ENCODE results near the gene AGER.

The AGER gene

DNA sequence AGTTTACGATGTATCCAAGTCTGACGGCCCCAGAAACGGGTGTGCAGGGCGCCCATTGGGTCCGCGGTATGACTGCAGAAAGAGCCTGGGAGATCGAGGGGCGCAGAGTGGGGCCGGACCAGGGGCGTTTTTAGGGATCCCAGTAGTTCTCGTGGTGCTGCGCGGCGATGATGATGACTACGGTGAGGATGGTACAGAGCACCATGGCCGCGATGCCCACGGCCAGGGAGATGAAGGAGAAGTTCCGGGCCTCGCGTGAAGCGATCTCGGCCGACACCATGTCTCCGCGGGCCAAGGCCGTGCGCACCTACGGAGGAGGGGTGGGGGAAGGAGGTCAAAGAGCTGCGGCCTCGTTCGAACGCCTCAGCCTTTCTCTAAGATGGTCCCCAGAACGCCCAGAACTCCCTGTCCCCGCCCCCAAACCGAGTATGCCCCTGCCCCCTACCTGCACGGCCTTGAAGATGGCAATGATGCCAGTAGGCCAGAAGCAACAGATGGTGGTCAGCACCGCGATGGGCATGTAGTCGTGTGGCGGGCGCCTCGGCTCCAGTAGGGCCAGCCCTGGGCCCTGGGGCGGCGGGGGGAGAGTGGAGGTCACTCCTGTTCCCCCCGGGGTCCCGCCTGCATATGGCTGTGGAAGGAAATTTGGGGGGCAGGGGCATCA lies 34.8 kb downstream of the AGER start:
- no peak overlapping the region for H3K27ac ChIP-seq (ENCODE audit: low read depth, low read length)
- H3K36me3 ChIP-seq (ENCODE audit: low read length), result no peaks in the 10 kb centered on the region
- H3K4me3 ChIP-seq (ENCODE audit: insufficient read depth, low read length, poor library complexity, severe bottlenecking), result no peak overlapping the region
- H3K4me2 ChIP-seq (ENCODE audit: low read depth, low read length, poor library complexity, severe bottlenecking), result no peak overlapping the region
- no peaks in the 10 kb centered on the region for H3K9me2 ChIP-seq (replicated peaks; ENCODE audit: insufficient read depth, low read length)
- no peaks in the 10 kb centered on the region for H3K9me3 ChIP-seq (ENCODE audit: insufficient read depth, low read length)
- H2AFZ ChIP-seq (ENCODE audit: low read depth, low read length, severe bottlenecking), result no peak overlapping the region
- no peaks in the 10 kb centered on the region for H3K27me3 ChIP-seq (ENCODE audit: low read length)
- H3K9ac ChIP-seq (ENCODE audit: low read length), result no peak overlapping the region
- H3F3A ChIP-seq (ENCODE audit: insufficient read depth), result peaks cover 8% of the 10 kb centered on the region; the same call in 1 of the 2 replicates
- TF ChIP-seq EZH2phosphoT487 (conservative IDR thresholded peaks at IDR 0.05; ENCODE audit: low read length), result no peak
- TF ChIP-seq, protein P1, sequence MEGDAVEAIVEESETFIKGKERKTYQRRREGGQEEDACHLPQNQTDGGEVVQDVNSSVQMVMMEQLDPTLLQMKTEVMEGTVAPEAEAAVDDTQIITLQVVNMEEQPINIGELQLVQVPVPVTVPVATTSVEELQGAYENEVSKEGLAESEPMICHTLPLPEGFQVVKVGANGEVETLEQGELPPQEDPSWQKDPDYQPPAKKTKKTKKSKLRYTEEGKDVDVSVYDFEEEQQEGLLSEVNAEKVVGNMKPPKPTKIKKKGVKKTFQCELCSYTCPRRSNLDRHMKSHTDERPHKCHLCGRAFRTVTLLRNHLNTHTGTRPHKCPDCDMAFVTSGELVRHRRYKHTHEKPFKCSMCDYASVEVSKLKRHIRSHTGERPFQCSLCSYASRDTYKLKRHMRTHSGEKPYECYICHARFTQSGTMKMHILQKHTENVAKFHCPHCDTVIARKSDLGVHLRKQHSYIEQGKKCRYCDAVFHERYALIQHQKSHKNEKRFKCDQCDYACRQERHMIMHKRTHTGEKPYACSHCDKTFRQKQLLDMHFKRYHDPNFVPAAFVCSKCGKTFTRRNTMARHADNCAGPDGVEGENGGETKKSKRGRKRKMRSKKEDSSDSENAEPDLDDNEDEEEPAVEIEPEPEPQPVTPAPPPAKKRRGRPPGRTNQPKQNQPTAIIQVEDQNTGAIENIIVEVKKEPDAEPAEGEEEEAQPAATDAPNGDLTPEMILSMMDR (IDR thresholded peaks at IDR 0.05; ENCODE audit: insufficient read depth, low read length, poor library complexity, severe bottlenecking), result no peak
- H4K20me1 ChIP-seq (ENCODE audit: low read depth, low read length), result no peaks in the 10 kb centered on the region
- no peaks in the 10 kb centered on the region for H3K79me2 ChIP-seq (ENCODE audit: insufficient read depth, low read length)

DNA sequence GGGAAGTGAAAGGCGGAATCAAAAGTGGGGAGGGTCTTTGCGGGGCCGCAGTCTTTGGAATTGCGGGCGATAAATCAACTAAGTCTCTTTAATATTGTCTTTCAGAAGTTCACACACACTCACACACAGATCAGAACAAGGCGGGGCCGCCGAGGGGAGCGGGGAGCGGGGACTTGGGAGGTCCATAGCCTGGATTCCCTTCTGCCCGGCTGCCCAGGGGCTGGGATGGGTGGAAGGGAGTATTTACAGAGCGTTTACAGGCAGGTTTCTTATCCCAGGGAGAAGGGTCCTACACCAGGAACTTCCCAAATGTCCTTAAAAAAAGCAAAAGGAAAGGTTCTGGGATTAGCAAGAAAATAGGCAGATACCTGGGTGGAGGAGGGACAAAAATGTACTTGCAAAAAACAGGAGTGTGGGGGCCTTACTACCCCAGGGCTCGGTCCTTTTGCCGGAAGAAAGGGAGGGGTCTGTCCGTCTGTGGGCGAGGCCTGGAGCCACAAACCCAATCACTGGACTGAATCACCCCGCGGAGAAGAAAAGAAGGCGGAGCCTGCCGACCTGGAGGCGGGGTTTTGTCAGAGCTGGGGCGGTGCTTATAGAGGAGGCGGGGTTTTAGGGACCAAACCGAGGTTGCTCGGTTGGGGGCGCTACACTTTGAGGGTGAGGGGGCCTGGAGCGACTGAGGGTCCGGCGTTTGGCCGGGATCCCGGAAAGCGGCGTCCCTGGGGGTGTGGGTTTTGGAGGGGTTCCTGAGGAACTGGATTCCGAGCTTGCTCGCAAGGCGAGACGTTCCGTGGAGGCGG lies 35.6 kb downstream of the AGER start:
- peaks cover 5% of the 10 kb centered on the region; the same call in 1 of the 2 replicates for H3F3A ChIP-seq (ENCODE audit: insufficient read depth)
- H3K79me2 ChIP-seq (ENCODE audit: insufficient read depth, low read length), result no peaks in the 10 kb centered on the region
- no peak overlapping the region for H3K27ac ChIP-seq (ENCODE audit: low read depth, low read length)
- H3K36me3 ChIP-seq (ENCODE audit: low read length), result no peaks in the 10 kb centered on the region
- H3K9me2 ChIP-seq (replicated peaks; ENCODE audit: insufficient read depth, low read length), result no peaks in the 10 kb centered on the region
- H3K9me3 ChIP-seq (ENCODE audit: insufficient read depth, low read length), result no peaks in the 10 kb centered on the region
- no peak overlapping the region for H3K9ac ChIP-seq (ENCODE audit: low read length)
- H3K4me3 ChIP-seq (ENCODE audit: insufficient read depth, low read length, poor library complexity, severe bottlenecking), result no peak overlapping the region
- no peaks in the 10 kb centered on the region for H4K20me1 ChIP-seq (ENCODE audit: low read depth, low read length)
- no peak overlapping the region for H3K4me2 ChIP-seq (ENCODE audit: low read depth, low read length, poor library complexity, severe bottlenecking)
- TF ChIP-seq, protein P1 (IDR thresholded peaks at IDR 0.05; ENCODE audit: insufficient read depth, low read length, poor library complexity, severe bottlenecking), result no peak
- TF ChIP-seq EZH2phosphoT487 (conservative IDR thresholded peaks at IDR 0.05; ENCODE audit: low read length), result no peak
- H3K27me3 ChIP-seq (ENCODE audit: low read length), result no peaks in the 10 kb centered on the region
- H2AFZ ChIP-seq (ENCODE audit: low read depth, low read length, severe bottlenecking), result no peak overlapping the region

DNA sequence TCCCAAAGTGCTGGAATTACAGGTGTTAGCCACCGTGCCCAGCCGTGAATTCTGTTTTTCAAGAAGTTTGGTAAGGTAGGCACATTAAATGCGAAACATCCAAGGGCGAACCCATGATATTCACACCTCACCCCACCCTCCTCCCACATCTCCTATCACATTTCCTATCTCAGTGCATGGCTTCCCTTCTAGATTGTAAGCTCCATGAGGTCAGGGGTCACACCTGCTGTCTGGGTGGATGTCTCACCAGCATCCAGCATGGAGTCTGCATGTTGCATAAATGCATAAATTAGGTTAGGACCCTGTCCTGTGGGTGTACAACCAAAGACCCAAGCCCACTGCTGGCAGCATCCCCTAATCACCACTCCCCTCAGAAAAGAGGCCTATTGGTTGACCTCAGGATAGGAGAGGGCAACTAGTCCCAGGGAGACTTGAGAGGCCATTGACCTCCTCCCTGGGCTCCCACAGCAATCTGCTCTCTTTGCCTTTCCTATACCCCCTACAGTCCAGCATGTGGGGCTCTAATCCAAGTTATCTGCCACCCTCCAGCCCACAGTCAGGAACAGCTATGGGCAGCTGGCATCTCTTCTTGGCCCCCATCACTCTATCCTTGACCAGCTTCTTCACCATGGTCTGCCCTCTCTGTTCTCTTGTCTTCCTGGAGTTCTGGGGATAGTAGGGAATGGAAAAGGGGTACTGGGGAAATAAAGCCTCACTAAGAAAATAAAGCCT lies 36.5 kb downstream of the AGER start:
- no peak overlapping the region for H3K4me3 ChIP-seq (ENCODE audit: insufficient read depth, low read length, poor library complexity, severe bottlenecking)
- no peaks in the 10 kb centered on the region for H3K9me2 ChIP-seq (replicated peaks; ENCODE audit: insufficient read depth, low read length)
- H3K9me3 ChIP-seq (ENCODE audit: insufficient read depth, low read length), result no peaks in the 10 kb centered on the region
- H3K9ac ChIP-seq (ENCODE audit: low read length), result no peak overlapping the region
- no peak overlapping the region for H3K4me2 ChIP-seq (ENCODE audit: low read depth, low read length, poor library complexity, severe bottlenecking)
- no peaks in the 10 kb centered on the region for H4K20me1 ChIP-seq (ENCODE audit: low read depth, low read length)
- TF ChIP-seq, protein P1 (IDR thresholded peaks at IDR 0.05; ENCODE audit: insufficient read depth, low read length, poor library complexity, severe bottlenecking), result no peak
- TF ChIP-seq EZH2phosphoT487 (conservative IDR thresholded peaks at IDR 0.05; ENCODE audit: low read length), result no peak
- H3F3A ChIP-seq (ENCODE audit: insufficient read depth), result no peaks in the 10 kb centered on the region
- H3K36me3 ChIP-seq (ENCODE audit: low read length), result no peaks in the 10 kb centered on the region
- no peak overlapping the region for H2AFZ ChIP-seq (ENCODE audit: low read depth, low read length, severe bottlenecking)
- H3K79me2 ChIP-seq (ENCODE audit: insufficient read depth, low read length), result no peaks in the 10 kb centered on the region
- H3K27ac ChIP-seq (ENCODE audit: low read depth, low read length), result no peak overlapping the region
- no peaks in the 10 kb centered on the region for H3K27me3 ChIP-seq (ENCODE audit: low read length)

All from SU-DHL-6 (cell line).